Type B pancreatic cell (in vitro differentiated cells): ENCODE data around the gene VIPR2. TPM values are rescaled to one million over a fixed set of nuclear protein-coding genes. Genes with fewer than 3 reads are reported as not detected.

Experiments
- DNase-seq: peaks from one replicate; pipeline ENCODE4 v3.0.0; 2021; ENCODE audit warnings: mixed read lengths; ENCODE audit not compliant: unreplicated experiment; ENCODE audit errors: extremely low spot score
- H3K27ac Mint-ChIP-seq: 2 replicates; pipeline ENCODE4 v1.8.0; 2021; ENCODE audit warnings: mild to moderate bottlenecking, mixed read lengths
- H3K27me3 Mint-ChIP-seq: 2 replicates; pipeline ENCODE4 v1.8.0; 2021; ENCODE audit warnings: mixed read lengths
- H3K36me3 Mint-ChIP-seq: 2 replicates; pipeline ENCODE4 v1.8.0; 2021; ENCODE audit warnings: mixed read lengths
- H3K4me1 Mint-ChIP-seq: one replicate; pipeline ENCODE4 v1.8.0; 2021; ENCODE audit warnings: mixed read lengths; ENCODE audit not compliant: unreplicated experiment
- H3K4me3 Mint-ChIP-seq: 2 replicates; pipeline ENCODE4 v1.8.0; 2021; ENCODE audit warnings: mild to moderate bottlenecking, mixed read lengths
- H3K9me3 Mint-ChIP-seq: 2 replicates; pipeline ENCODE4 v1.8.0; 2021; ENCODE audit warnings: mixed read lengths
- total RNA-seq: library from RNA; stranded (reverse); gene quantifications from 2 replicates; pipeline ENCODE4 v1.2.1, GENCODE V29; 2021; ENCODE audit warnings: low replicate concordance
- TF ChIP-seq, protein P1 (sequence below): fragments of 200-600 bp; sonication (generic); conservative IDR thresholded peaks from 2 replicates; pipeline ENCODE4 v1.5.0; 2021; ENCODE audit warnings: antibody characterized with exemption, mild to moderate bottlenecking

Gene VIPR2
- total RNA-seq, 1 donor from 2014 or later: 0.31 TPM

DNA sequence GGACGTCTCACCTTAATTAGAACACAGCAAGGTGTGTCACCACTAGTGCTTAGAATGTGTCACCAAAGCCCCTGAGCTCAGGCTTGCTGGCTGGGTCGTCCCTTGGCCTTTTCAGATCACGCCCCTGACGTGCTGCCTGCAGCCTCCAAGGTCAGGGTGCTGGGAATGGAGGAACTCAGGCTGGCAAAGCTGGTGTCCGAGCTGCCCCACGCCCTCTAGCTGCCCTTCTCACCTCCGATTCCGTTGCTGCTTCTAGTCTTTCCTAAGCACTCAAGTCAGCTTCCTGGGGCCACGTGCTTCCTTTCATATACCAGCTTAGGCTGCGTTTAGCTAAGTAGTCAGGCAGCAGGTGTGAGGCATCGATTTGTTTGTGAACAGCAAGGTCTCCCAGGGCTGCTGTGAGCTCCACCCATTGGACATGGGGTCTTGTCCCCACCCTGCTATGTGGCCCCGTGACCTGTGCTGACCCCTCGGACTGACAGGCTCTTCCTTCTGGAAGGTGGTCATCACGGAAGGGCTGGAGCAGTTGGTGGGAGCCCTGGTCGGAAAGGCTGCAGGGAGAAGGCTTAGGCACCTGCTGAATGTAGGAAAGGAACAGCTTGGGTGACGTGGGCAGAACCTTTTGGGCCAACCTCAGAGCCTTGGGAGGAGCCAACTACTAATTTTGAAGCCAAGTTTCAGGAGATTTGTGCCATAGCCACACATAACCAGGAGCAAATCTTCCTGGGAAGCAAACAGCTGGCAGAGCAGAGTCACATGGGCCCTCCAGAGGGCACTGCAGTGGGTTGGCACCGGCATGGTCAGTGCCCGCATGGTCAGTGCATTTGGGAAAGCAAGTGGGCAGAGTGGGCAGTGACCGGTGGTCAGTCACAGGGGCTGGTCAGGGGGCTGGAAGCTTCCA lies 28.8 kb downstream of the VIPR2 start:
- Mint-ChIP-seq H3K27me3 (peaks cover 49% of the 10 kb centered on the region), H3K4me3 (no peak overlapping the region)

DNA sequence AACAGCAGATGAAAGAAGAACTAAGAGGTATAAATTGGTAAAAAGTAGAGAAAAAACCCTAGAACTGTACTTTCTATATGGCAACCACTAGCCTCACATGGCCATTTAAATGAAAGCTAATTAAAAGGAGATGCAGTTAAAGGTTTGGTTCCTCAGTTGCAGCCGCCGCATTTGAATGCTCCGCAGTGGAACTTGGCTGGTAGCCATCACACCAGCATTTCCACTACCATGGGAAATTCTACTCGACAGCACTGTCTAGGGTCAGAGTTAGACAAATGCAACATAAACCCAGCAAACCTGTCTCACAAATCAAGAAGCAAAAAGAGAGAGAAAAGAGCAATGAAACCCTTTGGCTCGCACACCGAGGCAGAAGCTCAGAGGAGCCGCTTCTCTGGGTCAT lies 29.7 kb downstream of the VIPR2 start:
- H3K4me3 Mint-ChIP-seq: no peak overlapping the region
- H3K27me3 Mint-ChIP-seq: peaks cover 49% of the 10 kb centered on the region

More for the DNA sequence above, 28.8 kb downstream of the VIPR2 start:
- TF ChIP-seq, protein P1, sequence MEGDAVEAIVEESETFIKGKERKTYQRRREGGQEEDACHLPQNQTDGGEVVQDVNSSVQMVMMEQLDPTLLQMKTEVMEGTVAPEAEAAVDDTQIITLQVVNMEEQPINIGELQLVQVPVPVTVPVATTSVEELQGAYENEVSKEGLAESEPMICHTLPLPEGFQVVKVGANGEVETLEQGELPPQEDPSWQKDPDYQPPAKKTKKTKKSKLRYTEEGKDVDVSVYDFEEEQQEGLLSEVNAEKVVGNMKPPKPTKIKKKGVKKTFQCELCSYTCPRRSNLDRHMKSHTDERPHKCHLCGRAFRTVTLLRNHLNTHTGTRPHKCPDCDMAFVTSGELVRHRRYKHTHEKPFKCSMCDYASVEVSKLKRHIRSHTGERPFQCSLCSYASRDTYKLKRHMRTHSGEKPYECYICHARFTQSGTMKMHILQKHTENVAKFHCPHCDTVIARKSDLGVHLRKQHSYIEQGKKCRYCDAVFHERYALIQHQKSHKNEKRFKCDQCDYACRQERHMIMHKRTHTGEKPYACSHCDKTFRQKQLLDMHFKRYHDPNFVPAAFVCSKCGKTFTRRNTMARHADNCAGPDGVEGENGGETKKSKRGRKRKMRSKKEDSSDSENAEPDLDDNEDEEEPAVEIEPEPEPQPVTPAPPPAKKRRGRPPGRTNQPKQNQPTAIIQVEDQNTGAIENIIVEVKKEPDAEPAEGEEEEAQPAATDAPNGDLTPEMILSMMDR: no peak
- no peak overlapping the region for H3K27ac Mint-ChIP-seq
- peaks cover 9% of the 10 kb centered on the region for H3K4me1 Mint-ChIP-seq
- no peaks in the 10 kb centered on the region for H3K36me3 Mint-ChIP-seq
- DNase-seq: no peak
- H3K9me3 Mint-ChIP-seq: no peaks in the 10 kb centered on the region

DNA sequence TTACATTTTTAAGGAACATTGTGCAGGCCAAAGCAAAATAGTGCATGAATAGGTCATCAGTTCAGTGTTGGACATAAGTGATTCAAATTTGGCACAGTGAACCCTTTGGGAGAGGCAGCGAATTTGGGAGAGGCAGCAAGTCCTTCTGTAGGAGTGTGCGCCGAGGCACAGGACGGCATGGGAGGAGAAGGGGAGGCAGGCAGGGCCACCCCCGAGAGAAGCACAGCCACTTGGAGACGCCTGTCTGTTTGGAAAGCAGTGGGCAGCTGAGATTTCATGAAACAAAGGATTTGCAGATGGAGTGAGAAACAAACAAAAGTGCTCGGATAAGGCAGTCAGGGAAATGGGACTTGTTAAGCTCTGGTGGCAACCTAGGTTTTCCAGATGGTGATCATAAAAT lies 30.6 kb downstream of the VIPR2 start:
- H3K4me1 Mint-ChIP-seq: peaks cover 9% of the 10 kb centered on the region
- H3K27me3 Mint-ChIP-seq: peaks cover 49% of the 10 kb centered on the region
- TF ChIP-seq, protein P1: no peak
- no peak overlapping the region for H3K4me3 Mint-ChIP-seq
- no peak for DNase-seq
- no peak overlapping the region for H3K27ac Mint-ChIP-seq
- H3K36me3 Mint-ChIP-seq: no peaks in the 10 kb centered on the region
- H3K9me3 Mint-ChIP-seq: no peaks in the 10 kb centered on the region

More for the DNA sequence above, 29.7 kb downstream of the VIPR2 start:
- no peaks in the 10 kb centered on the region for H3K36me3 Mint-ChIP-seq
- TF ChIP-seq, protein P1: no peak
- H3K4me1 Mint-ChIP-seq: peaks cover 9% of the 10 kb centered on the region
- DNase-seq: no peak
- no peaks in the 10 kb centered on the region for H3K9me3 Mint-ChIP-seq
- H3K27ac Mint-ChIP-seq: peak overlapping the region; percentile 43

DNA sequence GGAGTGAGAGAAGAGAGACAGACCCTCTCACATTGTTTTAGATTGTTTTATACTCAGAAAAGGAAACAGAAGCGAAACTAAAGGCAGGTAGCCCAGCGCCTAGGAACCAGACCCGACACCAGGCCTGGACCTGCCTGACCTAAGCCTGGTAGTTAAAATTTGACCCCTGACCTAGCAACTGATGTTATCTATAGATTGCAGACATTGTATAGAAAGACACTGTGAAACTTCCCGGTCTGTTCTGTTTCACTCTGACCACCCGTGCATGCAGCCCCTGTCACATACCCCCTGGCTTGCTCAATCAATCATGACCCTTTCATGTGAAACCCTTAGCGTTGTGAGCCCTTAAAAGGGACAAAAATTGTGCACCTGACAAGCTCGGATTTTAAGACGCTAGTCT lies 31.6 kb downstream of the VIPR2 start:
- DNase-seq: no peak

DNA sequence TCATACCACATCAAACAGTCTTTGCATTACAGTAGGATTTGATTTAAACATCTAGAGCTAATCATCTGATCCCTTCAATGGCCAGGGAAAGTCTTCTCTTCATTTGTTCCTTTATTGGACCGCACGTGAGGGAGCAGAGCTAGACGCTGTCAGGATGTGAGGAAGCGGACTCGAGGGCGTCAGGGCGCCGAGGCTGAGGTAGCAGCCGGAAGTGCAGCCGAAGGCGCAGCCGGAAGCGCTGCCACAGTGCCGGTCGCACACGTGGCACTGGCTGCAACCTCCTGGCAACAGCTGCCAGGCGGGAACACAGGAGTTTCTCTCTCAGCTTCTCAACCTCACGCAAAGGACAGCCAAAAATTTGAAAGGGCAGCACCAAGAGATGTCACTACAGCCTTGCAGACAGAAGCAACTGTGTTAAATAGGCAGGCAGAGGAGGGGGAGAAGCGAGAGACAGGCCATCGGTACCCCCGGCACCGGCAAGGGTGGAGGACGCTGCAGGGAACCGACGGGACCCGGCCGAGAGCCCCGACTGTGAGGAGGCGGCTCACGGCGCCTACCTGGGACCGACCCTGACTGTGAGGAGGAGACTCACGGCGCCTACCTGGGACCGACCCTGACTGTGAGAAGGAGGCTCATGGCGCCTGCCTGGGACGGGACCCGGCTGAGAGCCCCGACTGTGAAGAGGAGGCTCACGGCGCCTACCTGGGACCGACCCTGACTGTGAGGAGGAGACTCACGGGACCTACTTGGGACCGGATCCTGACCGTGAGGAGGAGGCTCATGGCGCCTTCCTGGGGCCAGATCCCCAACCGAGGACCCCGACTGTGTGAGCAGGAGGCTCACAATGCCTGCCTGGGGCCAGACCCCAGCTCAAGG lies 32.3 kb downstream of the VIPR2 start:
- H3K9me3 Mint-ChIP-seq: no peaks in the 10 kb centered on the region
- TF ChIP-seq, protein P1: no peak
- H3K27ac Mint-ChIP-seq: no peak overlapping the region
- H3K4me3 Mint-ChIP-seq: no peak overlapping the region
- H3K36me3 Mint-ChIP-seq: no peaks in the 10 kb centered on the region
- peaks cover 46% of the 10 kb centered on the region for H3K27me3 Mint-ChIP-seq
- peaks cover 5% of the 10 kb centered on the region for H3K4me1 Mint-ChIP-seq
- no peak for DNase-seq

More for the DNA sequence above, 31.6 kb downstream of the VIPR2 start:
- Mint-ChIP-seq H3K4me3 (no peak overlapping the region), H3K27ac (no peak overlapping the region), H3K36me3 (no peaks in the 10 kb centered on the region), H3K27me3 (peaks cover 48% of the 10 kb centered on the region), H3K9me3 (no peaks in the 10 kb centered on the region), H3K4me1 (peaks cover 5% of the 10 kb centered on the region)
- TF ChIP-seq, protein P1: no peak
